K562 (cell line): ENCODE measurements around the gene NABP2. TPM values are rescaled to one million over a fixed set of nuclear protein-coding genes. Genes with fewer than 3 reads are reported as not detected.

ENCODE experiments used
- CAMTA2 ChIP-seq: fragments of 250-450 bp; sonication (Bioruptor Pico); conservative IDR thresholded peaks from 2 replicates; pipeline ENCODE4 v1.5.1; 2022
- CBFA2T3 ChIP-seq: fragments of 450-650 bp; IDR thresholded peaks from 2 replicates; pipeline ENCODE4 v1.6.1; 2017
- CC2D1A ChIP-seq: fragments of 450-650 bp; IDR thresholded peaks from 2 replicates; pipeline ENCODE4 v1.6.1; 2017; ENCODE audit warnings: mild to moderate bottlenecking
- KLF16 ChIP-seq: IDR thresholded peaks from 2 replicates; pipeline ENCODE4 v1.6.1; 2016; ENCODE audit warnings: antibody characterized with exemption
- PCBP1 ChIP-seq: fragments of 200-400 bp; formaldehyde crosslinking; IDR thresholded peaks from 2 replicates; pipeline ENCODE4 v1.6.1; 2018; ENCODE audit warnings: mild to moderate bottlenecking, low read depth, low read length; ENCODE audit not compliant: poor library complexity, severe bottlenecking
- TFAP4 ChIP-seq: sonication (generic); formaldehyde crosslinking; IDR thresholded peaks from 2 replicates; pipeline ENCODE4 v1.8.0; 2022; ENCODE audit warnings: missing genetic modification reagents, mild to moderate bottlenecking, moderate library complexity, borderline replicate concordance
- THRAP3 ChIP-seq: fragments of 450-650 bp; IDR thresholded peaks from 2 replicates; pipeline ENCODE4 v1.6.1; 2016; ENCODE audit warnings: mild to moderate bottlenecking, inconsistent platforms, borderline replicate concordance
- VEZF1 ChIP-seq: fragments of 200-800 bp; sonication (Bioruptor generic); IDR thresholded peaks from 2 replicates; pipeline ENCODE4 v1.6.1; 2017; ENCODE audit warnings: missing genetic modification characterization, missing compliant biosample characterization
- ZFP36 ChIP-seq: fragments of 150-350 bp; IDR thresholded peaks from 2 replicates; pipeline ENCODE4 v1.6.1; 2018; ENCODE audit warnings: low read length, low read depth; ENCODE audit not compliant: partially characterized antibody
- ZNF24 ChIP-seq: fragments of 450-650 bp; IDR thresholded peaks from 2 replicates; pipeline ENCODE4 v1.6.1; 2016
- ZNF609 ChIP-seq: sonication (generic); formaldehyde crosslinking; IDR thresholded peaks from 2 replicates; pipeline ENCODE4 v1.8.1; 2023; ENCODE audit warnings: missing genetic modification reagents, mild to moderate bottlenecking, borderline replicate concordance
- polyA plus RNA-seq, 8 experiments: library from polyadenylated mRNA; depleted of rRNA in 4 of 8; stranded (reverse) in 5 of 8; unstranded in 3 of 8; fragments of >200 nt; fragmentation: Nextera tagmentation in 2 of 8; fragmentation: Illumina TruSeq in 1 of 8; extraction: Ambion mirVana in 2 of 8; extraction: Trizol in 1 of 8; gene quantifications; 2 replicates each; pipeline versions ENCODE4 v1.2.1 to v1.2.3, GENCODE V29; 2011 to 2014; ENCODE audit warnings: inconsistent platforms in 1 of 8, missing spikeins in 1 of 8
- total RNA-seq, 7 experiments: library from RNA; depleted of rRNA in 6 of 7; stranded (reverse); fragments of >200 nt in 6 of 7; fragmentation: Illumina TruSeq in 2 of 7; extraction: Trizol in 2 of 7; gene quantifications; 2 replicates each; pipeline versions ENCODE4 v1.2.1 to v1.2.3, GENCODE V29; 2011 to 2021; ENCODE audit warnings: low replicate concordance in 1 of 7

NABP2 gene
- total and polyA plus RNA-seq, 9 of the 15 experiments (the other 6 are each of a cell fraction or from before 2014, with no cell fraction given): 11.3 to 60.6 (median 43.5) TPM

- TF ChIP-seq VEZF1 (CRISPR knock-in tag): peak; percentile 87
- no peak for TF ChIP-seq ZNF609 (CRISPR knock-in tag)
- TF ChIP-seq CAMTA2 (CRISPR knock-in tag): no peak
- peak; percentile 62 for TF ChIP-seq PCBP1
- TF ChIP-seq ZNF24: 0 out of 2 replicates have a peak, but pooled peaks have one; percentile 49
- peak; percentile 12; the same call in 1 of the 2 replicates for TF ChIP-seq TFAP4 (CRISPR knock-in tag)
- TF ChIP-seq ZFP36: peak; percentile 99
- no peak; the same call in 1 of the 2 replicates for TF ChIP-seq CC2D1A
- TF ChIP-seq KLF16: peak; percentile 48; the same call in 1 of the 2 replicates
- peak; percentile 62; the same call in 1 of the 2 replicates for TF ChIP-seq THRAP3
- no peak for TF ChIP-seq CBFA2T3
Measured at GRCh38 chr12:56189099-56189917, 34.8 kb upstream of the NABP2 start, which contains the start of gene SMARCC2 (continued).
